ENCODE data around the gene TRIM62. TPM values are rescaled to one million over a fixed set of nuclear protein-coding genes. Genes with fewer than 3 reads are reported as not detected.
"Not testable (repeated sequence)": the region's sequence is repeated elsewhere in the genome, so short reads cannot be mapped to it uniquely, and the experiment has no call there.

The TRIM62 gene
- total RNA-seq, 2 donors from 2014 or later: 5.3 to 5.4 TPM

GRCh38 chr1:33131191-33131590, 50.7 kb downstream of the TRIM62 start:
- peaks cover 7 to 11% of the 10 kb centered on the region in 2 donors for H3K36me3 Mint-ChIP-seq
- DNase-seq (ENCODE audit: low spot score in 2 of 2) (no peak), ATAC-seq (no peak)
- no peaks in the 10 kb centered on the region for H3K9me3 Mint-ChIP-seq
- no peak overlapping the region for H3K27ac Mint-ChIP-seq

GRCh38 chr1:33130297-33130696, 51.5 kb downstream of the TRIM62 start:
- DNase-seq (ENCODE audit: low spot score in 2 of 2): peak in 1 of 2 donors; percentile 55
- Mint-ChIP-seq H3K36me3 (peaks cover 16 to 18% of the 10 kb centered on the region in 2 donors), H3K9me3 (no peaks in the 10 kb centered on the region), H3K27ac (peak overlapping the region; percentile 24 to 91)
- ATAC-seq: peak; percentile 52

DNA sequence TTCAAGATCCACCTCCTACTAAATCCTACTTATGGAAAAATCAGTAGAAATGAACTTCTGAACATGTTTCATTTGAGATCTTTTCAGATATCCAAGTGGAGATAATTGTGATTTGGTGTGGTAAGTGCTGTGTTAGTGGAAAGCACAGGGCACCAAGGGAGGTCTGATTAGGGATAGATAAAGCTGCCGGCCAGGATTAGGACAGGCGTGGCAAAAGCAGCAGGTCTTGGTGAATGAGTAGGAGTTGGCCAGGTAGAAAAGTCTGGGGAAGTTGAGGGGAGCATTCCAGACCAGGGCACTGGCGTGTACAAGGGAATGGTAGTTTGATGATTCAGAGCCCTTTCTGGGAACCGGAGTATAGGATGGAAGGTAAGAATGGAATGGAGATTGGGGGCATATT, 53.1 kb downstream of the TRIM62 start:
- no peaks in the 10 kb centered on the region for H3K9me3 Mint-ChIP-seq
- peaks cover 17 to 25% of the 10 kb centered on the region in 2 donors for H3K36me3 Mint-ChIP-seq
- no peak for ATAC-seq
- H3K27ac Mint-ChIP-seq: no peak overlapping the region
- DNase-seq (ENCODE audit: low spot score in 2 of 2): peak in 1 of 2 donors; percentile 16

- H3K27ac Mint-ChIP-seq: peak overlapping the region; percentile 96 to 97
- H3K9me3 Mint-ChIP-seq: no peaks in the 10 kb centered on the region
- DNase-seq (ENCODE audit: low spot score in 2 of 2) (peak; percentile 97 to 99), ATAC-seq (peak; percentile 89 to 95)
- H3K36me3 Mint-ChIP-seq: peaks cover 17 to 25% of the 10 kb centered on the region in 2 donors
Measured at GRCh38 chr1:33127001-33127823, 54.6 kb downstream of the TRIM62 start.

DNA sequence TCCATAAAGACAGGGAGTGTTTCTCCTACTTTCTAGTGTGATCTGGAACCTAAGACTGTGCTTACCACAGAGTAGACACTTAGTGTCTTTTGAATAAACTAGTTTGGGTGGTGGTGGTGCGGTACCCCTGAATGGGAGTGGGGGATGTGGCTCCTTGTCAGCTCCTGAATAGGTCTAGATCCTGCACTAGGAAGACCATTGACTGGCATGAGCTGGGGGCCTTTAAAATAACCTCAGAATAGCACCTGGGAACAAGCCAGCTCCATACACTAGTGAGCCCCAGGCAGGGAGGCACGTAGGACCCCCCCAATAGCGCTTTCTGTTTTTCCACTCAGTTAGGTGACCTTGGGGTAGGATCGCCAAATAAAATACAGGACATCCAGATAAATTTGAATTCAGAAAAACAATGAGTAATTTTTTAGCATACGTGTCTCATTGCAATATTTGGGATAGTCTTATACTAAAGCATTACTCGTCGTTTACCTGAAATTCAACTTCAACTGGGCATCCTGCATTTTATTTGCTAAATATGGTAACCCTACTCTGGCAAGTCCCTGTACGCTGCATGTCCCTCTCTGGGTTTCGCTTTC, 55.3 kb downstream of the TRIM62 start:
- ATAC-seq (no peak), DNase-seq (ENCODE audit: low spot score in 2 of 2) (no peak)
- Mint-ChIP-seq H3K9me3 (no peaks in the 10 kb centered on the region), H3K36me3 (peaks cover 17 to 25% of the 10 kb centered on the region in 2 donors), H3K27ac (peak overlapping the region; percentile 96 to 97)

GRCh38 chr1:33124647-33125046, 57.2 kb downstream of the TRIM62 start:
- not testable (repeated sequence) for H3K9me3 Mint-ChIP-seq; DNase-seq (ENCODE audit: low spot score in 2 of 2); ATAC-seq; H3K27ac Mint-ChIP-seq
- H3K36me3 Mint-ChIP-seq: peaks cover 17 to 25% of the 10 kb centered on the region in 2 donors

DNA sequence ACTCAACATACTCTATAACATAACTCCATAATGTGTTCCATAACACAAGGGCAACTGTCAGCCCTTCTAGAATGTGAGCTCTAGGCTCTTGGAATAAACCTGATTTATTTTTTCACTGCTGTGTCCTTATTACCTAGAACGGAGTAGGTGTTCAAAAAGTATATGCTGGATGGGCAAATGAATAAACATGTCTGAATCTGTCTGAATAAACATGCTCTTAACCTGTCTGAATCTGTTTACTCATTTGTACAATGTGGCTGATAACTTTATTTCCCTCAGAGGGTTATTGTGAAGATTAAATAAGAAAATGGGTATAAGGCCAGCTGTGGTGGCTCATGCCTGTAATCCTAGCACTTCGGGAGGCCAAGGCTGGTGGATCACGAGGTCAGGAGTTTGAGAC, 58.6 kb downstream of the TRIM62 start:
- DNase-seq (ENCODE audit: low spot score in 2 of 2): no peak
- peaks cover 17 to 19% of the 10 kb centered on the region in 2 donors for H3K36me3 Mint-ChIP-seq
- H3K9me3 Mint-ChIP-seq: no peaks in the 10 kb centered on the region
- no peak overlapping the region for H3K27ac Mint-ChIP-seq
- no peak for ATAC-seq

DNA sequence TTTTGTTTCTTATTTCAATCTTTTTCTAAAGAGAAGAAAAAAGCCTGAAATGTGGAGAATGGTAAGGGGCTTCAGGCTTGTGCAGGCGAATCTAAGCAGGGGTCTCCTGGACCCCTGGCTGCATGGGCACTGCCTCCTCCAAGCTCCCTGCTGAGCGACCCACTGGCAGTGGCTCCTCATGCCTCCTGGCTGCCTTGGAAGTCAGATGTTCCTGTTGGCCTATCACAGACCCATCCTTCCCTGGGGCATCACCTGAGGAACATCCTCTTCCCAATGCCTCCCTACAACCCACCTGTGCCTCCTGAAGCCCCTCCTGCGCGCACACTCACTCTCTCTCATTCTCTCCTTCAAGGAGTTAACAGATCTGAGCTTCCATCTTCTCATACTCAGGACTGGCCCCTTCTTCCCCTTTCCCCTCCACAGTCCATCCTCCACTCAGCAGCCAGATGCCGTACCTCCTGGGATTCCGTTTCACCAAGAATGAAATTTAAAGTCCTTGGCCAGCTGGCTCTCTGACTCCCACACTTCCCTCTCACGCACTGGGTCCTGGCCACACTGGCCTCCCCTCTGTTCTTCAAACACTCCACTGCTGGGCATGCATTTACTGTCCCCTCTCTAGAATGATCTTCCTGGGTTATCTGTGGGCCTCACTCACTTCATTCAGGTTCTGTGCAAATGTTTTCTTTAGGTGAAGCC, 59.2 kb downstream of the TRIM62 start:
- H3K9me3 Mint-ChIP-seq: no peaks in the 10 kb centered on the region
- DNase-seq (ENCODE audit: low spot score in 2 of 2): no peak
- H3K36me3 Mint-ChIP-seq: peaks cover 17 to 19% of the 10 kb centered on the region in 2 donors
- ATAC-seq: no peak
- H3K27ac Mint-ChIP-seq: peak overlapping the region in 1 of 2 donors; percentile 62

DNA sequence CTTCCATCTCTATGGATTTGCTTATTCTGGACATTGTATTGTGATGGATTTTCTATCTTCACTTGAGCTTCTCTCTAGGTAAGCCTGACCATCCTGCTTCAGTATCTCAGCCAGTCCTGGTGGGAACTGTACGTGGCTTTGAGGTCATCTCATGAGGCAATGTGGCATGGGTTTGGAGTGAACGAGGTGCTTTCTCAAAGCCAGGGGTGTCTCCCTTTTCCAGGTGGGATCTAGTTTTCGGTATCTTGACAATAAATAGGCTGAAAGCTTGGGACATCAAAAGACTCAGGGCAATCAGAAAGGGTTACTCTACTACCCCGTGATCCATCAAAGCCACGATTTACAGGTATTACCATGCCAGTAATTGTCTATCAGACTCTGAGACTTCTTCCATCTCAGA, 60.1 kb downstream of the TRIM62 start:
- H3K27ac Mint-ChIP-seq: no peak overlapping the region
- peaks cover 13 to 14% of the 10 kb centered on the region in 2 donors for H3K36me3 Mint-ChIP-seq
- ATAC-seq: no peak
- DNase-seq (ENCODE audit: low spot score in 2 of 2): no peak
- H3K9me3 Mint-ChIP-seq: no peaks in the 10 kb centered on the region

DNA sequence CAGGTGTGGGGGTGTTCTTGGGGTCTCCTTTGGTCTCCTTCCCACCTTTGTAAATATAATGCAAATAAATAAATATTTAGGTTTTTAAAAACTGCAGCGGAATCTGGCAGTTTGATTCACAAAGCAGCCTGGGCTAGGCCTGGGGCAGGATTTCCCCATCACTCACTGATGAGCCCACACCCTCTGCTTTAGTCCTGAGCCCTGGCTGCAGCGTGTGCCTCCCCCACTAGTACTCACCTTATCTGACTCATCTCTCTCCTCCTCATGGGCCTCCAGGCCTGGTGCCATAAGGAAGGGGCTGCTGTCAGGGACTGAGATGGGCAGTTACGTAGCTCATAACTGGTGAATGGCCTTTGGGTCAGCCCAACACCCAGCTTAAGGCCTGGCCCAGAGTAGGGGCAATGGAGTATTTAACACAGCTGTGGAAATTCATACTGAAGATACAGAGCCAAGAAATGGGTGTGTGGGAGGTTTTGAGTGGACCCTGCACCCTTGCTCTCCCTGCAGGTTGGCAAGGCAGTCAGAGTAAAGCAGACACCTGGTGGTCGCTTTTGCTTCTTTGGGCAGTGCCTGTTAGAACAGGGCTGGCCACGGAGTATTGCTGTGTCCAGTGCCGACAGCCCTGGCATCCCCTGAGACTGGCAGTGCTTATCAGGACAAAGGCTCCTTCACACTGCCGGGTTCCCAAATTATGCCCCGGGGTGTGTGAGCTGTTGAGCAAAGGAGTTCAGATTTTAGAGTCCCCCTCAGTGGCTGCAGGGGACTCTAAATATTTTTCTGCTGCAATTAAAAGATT, 61.2 kb downstream of the TRIM62 start:
- Mint-ChIP-seq H3K27ac (no peak overlapping the region), H3K36me3 (peaks cover 5 to 10% of the 10 kb centered on the region in 2 donors), H3K9me3 (no peaks in the 10 kb centered on the region)
- ATAC-seq (no peak), DNase-seq (ENCODE audit: low spot score in 2 of 2) (no peak)

GRCh38 chr1:33119532-33120217, 62.2 kb downstream of the TRIM62 start:
- Mint-ChIP-seq H3K36me3 (peaks cover 0 to under 1% of the 10 kb centered on the region in 2 donors), H3K27ac (peak overlapping the region in 1 of 2 donors; percentile 60), H3K9me3 (no peaks in the 10 kb centered on the region)
- ATAC-seq (no peak), DNase-seq (ENCODE audit: low spot score in 2 of 2) (no peak)

- DNase-seq (ENCODE audit: low spot score in 2 of 2) (no peak), ATAC-seq (no peak)
- Mint-ChIP-seq H3K27ac (peak overlapping the region; percentile 58 to 60), H3K9me3 (no peaks in the 10 kb centered on the region), H3K36me3 (no peaks in the 10 kb centered on the region)
Measured at GRCh38 chr1:33119050-33119449, 62.8 kb downstream of the TRIM62 start.

- Mint-ChIP-seq H3K9me3 (no peaks in the 10 kb centered on the region), H3K27ac (peak overlapping the region; percentile 13 to 60), H3K36me3 (no peaks in the 10 kb centered on the region)
- DNase-seq (ENCODE audit: low spot score in 2 of 2) (no peak), ATAC-seq (no peak)
Measured at GRCh38 chr1:33118274-33118673, 63.6 kb downstream of the TRIM62 start.

GRCh38 chr1:33117440-33118085, 64.3 kb downstream of the TRIM62 start:
- peak overlapping the region; percentile 13 to 60 for H3K27ac Mint-ChIP-seq
- no peak for DNase-seq (ENCODE audit: low spot score in 2 of 2)
- no peak for ATAC-seq
- no peaks in the 10 kb centered on the region for H3K36me3 Mint-ChIP-seq
- no peaks in the 10 kb centered on the region for H3K9me3 Mint-ChIP-seq

- peaks cover 6 to 13% of the 10 kb centered on the region in 2 donors for H3K36me3 Mint-ChIP-seq
- ATAC-seq: no peak
Measured at GRCh38 chr1:33111965-33112364, 69.9 kb downstream of the TRIM62 start.

More at GRCh38 chr1:33111965-33112364, 69.9 kb downstream of the TRIM62 start:
- H3K27ac Mint-ChIP-seq: no peak overlapping the region
- H3K9me3 Mint-ChIP-seq: peaks cover 6 to 8% of the 10 kb centered on the region in 2 donors
- no peak for DNase-seq (ENCODE audit: low spot score in 2 of 2)

Data from activated naive CD4-positive, alpha-beta T cell treated with anti-CD3 and anti-CD28 coated beads, Interleukin-2, amount 50 U/mL, for 72 hours (primary cell).